ENCODE measurements around the gene SMG7. TPM values are rescaled to one million over a fixed set of nuclear protein-coding genes. Genes with fewer than 3 reads are reported as not detected.

SMG7 gene
- total RNA-seq, 1 experiment from 2014 or later: 54.1 TPM

DNA sequence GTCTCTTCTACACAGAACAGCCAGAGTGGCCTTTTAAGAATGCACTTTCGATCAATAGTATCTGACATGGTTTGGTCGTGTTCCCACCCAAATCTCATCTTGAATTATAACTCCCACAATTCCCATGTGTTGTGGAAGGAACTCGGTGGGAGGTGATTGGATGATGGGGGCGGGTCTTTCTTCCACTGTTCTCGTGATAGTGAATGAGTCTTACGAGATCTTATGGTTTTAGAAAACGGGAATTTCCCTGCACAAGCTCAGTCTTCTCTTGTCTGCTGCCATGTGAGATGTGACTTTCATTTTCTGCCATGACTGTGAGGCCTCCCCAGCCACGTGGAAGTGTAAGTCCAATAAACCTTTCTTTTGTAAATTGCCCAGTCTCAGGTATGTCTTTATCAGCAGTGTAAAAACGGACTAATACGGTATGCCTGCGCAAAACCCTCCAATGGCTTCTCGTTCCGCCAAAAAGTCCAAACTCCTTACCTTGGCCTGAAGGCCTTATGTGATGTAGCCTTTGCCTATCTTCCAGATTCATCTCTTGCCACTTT is 23.0 kb upstream of the SMG7 start:
- TF ChIP-seq EZH2phosphoT487 (IDR thresholded peaks at IDR 0.05; ENCODE audit: borderline replicate concordance) (no peak), CTCF (IDR thresholded peaks at IDR 0.05 in 2 of 3, conservative IDR thresholded peaks at IDR 0.05 in 1 of 3; ENCODE audit: borderline replicate concordance in 1 of 3, insufficient read depth in 1 of 3, low read depth in 2 of 3, low read length in 2 of 3) (no peak)

GRCh38 chr1:183450093-183450492 is 22.2 kb upstream of the SMG7 start:
- H3K79me2 ChIP-seq (ENCODE audit: insufficient read depth, low read length): no peaks in the 10 kb centered on the region
- no peak for DNase-seq (ENCODE audit: low read depth, low spot score)
- H3K9me2 ChIP-seq (ENCODE audit: insufficient read depth): 0 out of 2 replicates have a peak, but pooled peaks cover 3% of the 10 kb centered on the region
- no peak overlapping the region for H3K4me2 ChIP-seq (ENCODE audit: low read length)
- H3K36me3 ChIP-seq (ENCODE audit: control insufficient read depth in 1 of 2, insufficient read depth in 2 of 2, low read length in 2 of 2): no peaks in the 10 kb centered on the region
- no peak for ATAC-seq
- H3K27ac ChIP-seq (ENCODE audit: low read depth, low read length): no peak overlapping the region
- H3K4me3 ChIP-seq (replicated peaks in 1 of 2; ENCODE audit: low read depth in 1 of 2, low read length in 2 of 2): no peak overlapping the region
- intact Hi-C loops (cut with micrococcal nuclease): no loop called here
- TF ChIP-seq ELF1 (IDR thresholded peaks at IDR 0.05; ENCODE audit: borderline replicate concordance, low read depth) (no peak), POLR2A (IDR thresholded peaks at IDR 0.05; ENCODE audit: borderline replicate concordance, extremely low read depth, insufficient read depth, insufficient read length) (no peak), CEBPB (IDR thresholded peaks at IDR 0.05; ENCODE audit: low read depth) (no peak), SRF (IDR thresholded peaks at IDR 0.05; ENCODE audit: low read depth) (no peak), TCF7L2 (IDR thresholded peaks at IDR 0.05; ENCODE audit: borderline replicate concordance, extremely low read depth, insufficient read depth, insufficient read length) (no peak), ZFX (IDR thresholded peaks at IDR 0.05) (no peak), EZH2 (IDR thresholded peaks at IDR 0.05) (no peak), SIN3A (IDR thresholded peaks at IDR 0.05; ENCODE audit: low read depth) (no peak), RAD21 (IDR thresholded peaks at IDR 0.05; ENCODE audit: low read depth) (no peak)
- TF ChIP-seq, protein P1, sequence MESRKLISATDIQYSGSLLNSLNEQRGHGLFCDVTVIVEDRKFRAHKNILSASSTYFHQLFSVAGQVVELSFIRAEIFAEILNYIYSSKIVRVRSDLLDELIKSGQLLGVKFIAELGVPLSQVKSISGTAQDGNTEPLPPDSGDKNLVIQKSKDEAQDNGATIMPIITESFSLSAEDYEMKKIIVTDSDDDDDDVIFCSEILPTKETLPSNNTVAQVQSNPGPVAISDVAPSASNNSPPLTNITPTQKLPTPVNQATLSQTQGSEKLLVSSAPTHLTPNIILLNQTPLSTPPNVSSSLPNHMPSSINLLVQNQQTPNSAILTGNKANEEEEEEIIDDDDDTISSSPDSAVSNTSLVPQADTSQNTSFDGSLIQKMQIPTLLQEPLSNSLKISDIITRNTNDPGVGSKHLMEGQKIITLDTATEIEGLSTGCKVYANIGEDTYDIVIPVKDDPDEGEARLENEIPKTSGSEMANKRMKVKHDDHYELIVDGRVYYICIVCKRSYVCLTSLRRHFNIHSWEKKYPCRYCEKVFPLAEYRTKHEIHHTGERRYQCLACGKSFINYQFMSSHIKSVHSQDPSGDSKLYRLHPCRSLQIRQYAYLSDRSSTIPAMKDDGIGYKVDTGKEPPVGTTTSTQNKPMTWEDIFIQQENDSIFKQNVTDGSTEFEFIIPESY (IDR thresholded peaks at IDR 0.05; ENCODE audit: extremely low read depth, insufficient replicate concordance, low read length): no peak
- no peaks in the 10 kb centered on the region for H4K20me1 ChIP-seq (ENCODE audit: insufficient read depth)
- no peaks in the 10 kb centered on the region for H3K9me3 ChIP-seq (ENCODE audit: control insufficient read depth in 1 of 2, insufficient read depth in 1 of 2, low read depth in 1 of 2, low read length in 2 of 2)
- no peak overlapping the region for H2AFZ ChIP-seq (ENCODE audit: low read depth, low read length, poor library complexity, severe bottlenecking)
- no TSS peak for BruUV-seq (replicated peaks)
- no peaks in the 10 kb centered on the region for H3K27me3 ChIP-seq (ENCODE audit: insufficient read depth, low read length)
- H3K4me1 ChIP-seq (ENCODE audit: control insufficient read depth in 1 of 2, insufficient read depth in 2 of 2, low read length in 2 of 2): peaks cover 0 to 8% of the 10 kb centered on the region in 2 experiments; a peak in 1 of 4 replicates
- POLR2A ChIA-PET: no interaction called here
- RAD21 ChIA-PET (ENCODE audit: low non-redundant PET in 1 of 2, low total read pairs in 2 of 2, uncharacterized antibody in 2 of 2, unreplicated experiment in 2 of 2): no interaction called here
- H3K9ac ChIP-seq (ENCODE audit: low read length): no peak overlapping the region
- CTCF ChIA-PET: no interaction called here

More for the DNA sequence above, 23.0 kb upstream of the SMG7 start:
- Histone ChIP-seq H3K4me1 (ENCODE audit: control insufficient read depth in 1 of 2, insufficient read depth in 2 of 2, low read length in 2 of 2) (peaks cover 0 to 3% of the 10 kb centered on the region in 2 experiments; a peak in 1 of 4 replicates), H3K9me2 (ENCODE audit: insufficient read depth) (0 out of 2 replicates have a peak, but pooled peaks cover 3% of the 10 kb centered on the region), H4K20me1 (ENCODE audit: insufficient read depth) (no peaks in the 10 kb centered on the region), H3K4me3 (replicated peaks in 1 of 2; ENCODE audit: low read depth in 1 of 2, low read length in 2 of 2) (no peak overlapping the region), H2AFZ (ENCODE audit: low read depth, low read length, poor library complexity, severe bottlenecking) (no peak overlapping the region), H3K9me3 (ENCODE audit: control insufficient read depth in 1 of 2, insufficient read depth in 1 of 2, low read depth in 1 of 2, low read length in 2 of 2) (no peaks in the 10 kb centered on the region), H3K9ac (ENCODE audit: low read length) (no peak overlapping the region), H3K36me3 (ENCODE audit: control insufficient read depth in 1 of 2, insufficient read depth in 2 of 2, low read length in 2 of 2) (no peaks in the 10 kb centered on the region), H3K27me3 (ENCODE audit: insufficient read depth, low read length) (no peaks in the 10 kb centered on the region), H3K27ac (ENCODE audit: low read depth, low read length) (no peak overlapping the region), H3K79me2 (ENCODE audit: insufficient read depth, low read length) (no peaks in the 10 kb centered on the region), H3K4me2 (ENCODE audit: low read length) (no peak overlapping the region)
- ATAC-seq (no peak), DNase-seq (ENCODE audit: low read depth, low spot score) (no peak)
- CTCF ChIA-PET: no interaction called here
- RAD21 ChIA-PET (ENCODE audit: low non-redundant PET in 1 of 2, low total read pairs in 2 of 2, uncharacterized antibody in 2 of 2, unreplicated experiment in 2 of 2): no interaction called here
- POLR2A ChIA-PET: no interaction called here
- no TSS peak for BruUV-seq (replicated peaks)
- intact Hi-C loops (cut with micrococcal nuclease): no loop called here
